Vagina (tissue), 2 donors: ENCODE measurements around the gene CA5A. TPM values are rescaled to one million over a fixed set of nuclear protein-coding genes. Genes with fewer than 3 reads are reported as not detected.

ENCODE experiments used
- DNase-seq, 2 donors: peaks; one replicate each; pipeline ENCODE4 v3.0.0-alpha.2; 2017; ENCODE audit errors: extremely low spot score in 2 of 2
- H3K27ac ChIP-seq: fragments of 200-600 bp; sonication (generic); one replicate; pipeline ENCODE4 v1.5.1; 2019
- H3K27me3 ChIP-seq: fragments of 200-600 bp; sonication (generic); one replicate; pipeline ENCODE4 v1.5.1; 2019
- H3K36me3 ChIP-seq, 2 donors: fragments of 200-600 bp; sonication (generic); one replicate each; pipeline ENCODE4 v1.5.1; 2017 to 2019
- H3K4me1 ChIP-seq: fragments of 200-600 bp; sonication (generic); one replicate; pipeline ENCODE4 v1.5.1; 2019
- H3K4me3 ChIP-seq, 2 donors: fragments of 200-600 bp; sonication (generic); 1 replicate in 1 of 2; 2 replicates in 1 of 2; pipeline ENCODE4 v1.5.1; 2016 to 2019
- H3K9me3 ChIP-seq: fragments of 200-600 bp; sonication (generic); one replicate; pipeline ENCODE4 v1.5.1; 2019
- CTCF ChIP-seq, 3 experiments: fragments of 450-650 bp in 2 of 3; fragments of 200-600 bp in 1 of 3; sonication (generic) in 1 of 3; IDR thresholded peaks; one replicate each; pipeline ENCODE4 v1.5.1; 2017 to 2019; ENCODE audit warnings: antibody characterized with exemption in 3 of 3, mild to moderate bottlenecking in 2 of 3, moderate library complexity in 2 of 3
- POLR2A ChIP-seq, 2 donors: fragments of 450-650 bp; IDR thresholded peaks; one replicate each; pipeline ENCODE4 v1.6.1; 2017; ENCODE audit warnings: antibody characterized with exemption in 2 of 2, mild to moderate bottlenecking in 2 of 2, moderate library complexity in 2 of 2
- POLR2AphosphoS5 ChIP-seq, 2 donors: sonication (generic); formaldehyde crosslinking; IDR thresholded peaks; one replicate each; pipeline ENCODE4 v1.9.0; 2017; ENCODE audit warnings: antibody characterized with exemption in 2 of 2, mild to moderate bottlenecking in 2 of 2, low read depth in 1 of 2; ENCODE audit not compliant: insufficient read depth in 1 of 2
- intact Hi-C: fragments of 100-400 bp; cut with DNase I; formaldehyde crosslinking; loops from one replicate; pipeline ENCODE4 v1.15.1; 2023
- total RNA-seq: library from RNA; depleted of rRNA; stranded (reverse); fragments of >200 nt; gene quantifications from one replicate; pipeline ENCODE4 v1.2.3, GENCODE V29; 2016

The CA5A gene
- total RNA-seq, 1 donor from 2014 or later: not detected

- DNase-seq: no peak
- intact Hi-C loops: no loop called here
- Histone ChIP-seq H3K27me3 (no peaks in the 10 kb centered on the region), H3K4me1 (no peaks in the 10 kb centered on the region), H3K4me3 (no peak overlapping the region), H3K27ac (no peak overlapping the region), H3K9me3 (no peaks in the 10 kb centered on the region), H3K36me3 (peaks cover 0 to 20% of the 10 kb centered on the region in 2 donors)
- TF ChIP-seq POLR2A (IDR thresholded peaks at IDR 0.05) (no peak), POLR2AphosphoS5 (IDR thresholded peaks at IDR 0.05; ENCODE audit: insufficient read depth in 1 of 2, low read depth in 1 of 2) (no peak), CTCF (IDR thresholded peaks at IDR 0.05) (no peak)
These were observed 43.0 kb upstream of the CA5A start for GRCh38 chr16:87979352-87979751.

GRCh38 chr16:87978127-87978526 lies 41.8 kb upstream of the CA5A start:
- DNase-seq: no peak
- Histone ChIP-seq H3K9me3 (no peaks in the 10 kb centered on the region), H3K27ac (no peak overlapping the region), H3K36me3 (peaks cover 0 to 20% of the 10 kb centered on the region in 2 donors), H3K27me3 (no peaks in the 10 kb centered on the region), H3K4me1 (no peaks in the 10 kb centered on the region), H3K4me3 (no peak overlapping the region)
- TF ChIP-seq CTCF (IDR thresholded peaks at IDR 0.05) (no peak), POLR2A (IDR thresholded peaks at IDR 0.05) (no peak), POLR2AphosphoS5 (IDR thresholded peaks at IDR 0.05; ENCODE audit: insufficient read depth in 1 of 2, low read depth in 1 of 2) (no peak)
- intact Hi-C loops: no loop called here

GRCh38 chr16:87976665-87977064 lies 40.3 kb upstream of the CA5A start:
- intact Hi-C loops: no loop called here
- no peak overlapping the region for H3K27ac ChIP-seq
- DNase-seq: no peak
- H3K9me3 ChIP-seq: peaks cover 6% of the 10 kb centered on the region
- TF ChIP-seq POLR2AphosphoS5 (IDR thresholded peaks at IDR 0.05; ENCODE audit: insufficient read depth in 1 of 2, low read depth in 1 of 2): no peak
- no peak for TF ChIP-seq CTCF (IDR thresholded peaks at IDR 0.05)
- no peak for TF ChIP-seq POLR2A (IDR thresholded peaks at IDR 0.05)
- H3K4me1 ChIP-seq: no peaks in the 10 kb centered on the region
- peaks cover 0 to 16% of the 10 kb centered on the region in 2 donors for H3K36me3 ChIP-seq
- no peaks in the 10 kb centered on the region for H3K27me3 ChIP-seq
- no peak overlapping the region for H3K4me3 ChIP-seq

GRCh38 chr16:87974178-87974577 lies 37.8 kb upstream of the CA5A start:
- TF ChIP-seq POLR2A (IDR thresholded peaks at IDR 0.05) (no peak), POLR2AphosphoS5 (IDR thresholded peaks at IDR 0.05; ENCODE audit: insufficient read depth in 1 of 2, low read depth in 1 of 2) (no peak), CTCF (IDR thresholded peaks at IDR 0.05) (no peak)
- H3K9me3 ChIP-seq: peaks cover 13% of the 10 kb centered on the region
- no peak overlapping the region for H3K4me3 ChIP-seq
- H3K27me3 ChIP-seq: no peaks in the 10 kb centered on the region
- intact Hi-C loops: no loop called here
- peaks cover 0 to 16% of the 10 kb centered on the region in 2 donors for H3K36me3 ChIP-seq
- DNase-seq: no peak
- no peak overlapping the region for H3K27ac ChIP-seq
- no peaks in the 10 kb centered on the region for H3K4me1 ChIP-seq

- H3K36me3 ChIP-seq: peaks cover 0 to 15% of the 10 kb centered on the region in 2 donors
- no peaks in the 10 kb centered on the region for H3K27me3 ChIP-seq
- H3K4me1 ChIP-seq: no peaks in the 10 kb centered on the region
- no peak for TF ChIP-seq CTCF (IDR thresholded peaks at IDR 0.05)
- TF ChIP-seq POLR2AphosphoS5 (IDR thresholded peaks at IDR 0.05; ENCODE audit: insufficient read depth in 1 of 2, low read depth in 1 of 2): peak in 1 of 2 donors; percentile 43
- H3K27ac ChIP-seq: no peak overlapping the region
- H3K4me3 ChIP-seq: no peak overlapping the region
- H3K9me3 ChIP-seq: peaks cover 13% of the 10 kb centered on the region
- intact Hi-C loops: no loop called here
- DNase-seq: no peak
These were observed 37.4 kb upstream of the CA5A start for GRCh38 chr16:87973717-87974116.
